Activated CD8-positive, alpha-beta memory T cell treated with anti-CD3 and anti-CD28 coated beads, Interleukin-2, amount 10 ng/mL, durations not matched to agents 7 days and 5 days (primary cell): ENCODE data around the gene DYNC1H1. TPM values are rescaled to one million over a fixed set of nuclear protein-coding genes. Genes with fewer than 3 reads are reported as not detected.
"Not testable (repeated sequence)": the region's sequence is repeated elsewhere in the genome, so short reads cannot be mapped to it uniquely, and the experiment has no call there.

Source experiments
- ATAC-seq: fragments of 150-1000 bp; cut with Tn5 transposase; one replicate; pipeline ENCODE4 v1.10.0; 2021; ENCODE audit warnings: moderate library complexity
- CTCF ChIA-PET: fragments of 350-600 bp; sonication (Branson Sonifier 250); formaldehyde crosslinking; loops from one replicate; lab custom pipeline; 2021; ENCODE audit warnings: antibody characterized with exemption; lab: Charles Lee
- DNase-seq: peaks from one replicate; pipeline ENCODE4 v3.0.0-alpha.2; 2020
- H3K27ac Mint-ChIP-seq: one replicate; pipeline ENCODE4 v1.8.0; 2021; ENCODE audit warnings: mild to moderate bottlenecking, mixed read lengths
- H3K27me3 Mint-ChIP-seq: one replicate; pipeline ENCODE4 v1.8.0; 2021; ENCODE audit warnings: mixed read lengths
- H3K36me3 Mint-ChIP-seq: one replicate; pipeline ENCODE4 v1.8.0; 2021; ENCODE audit warnings: mild to moderate bottlenecking, mixed read lengths
- H3K4me1 Mint-ChIP-seq: one replicate; pipeline ENCODE4 v1.8.0; 2021; ENCODE audit warnings: mixed read lengths
- H3K4me3 Mint-ChIP-seq: one replicate; pipeline ENCODE4 v1.8.0; 2021; ENCODE audit warnings: mild to moderate bottlenecking, moderate library complexity, mixed read lengths
- H3K9me3 Mint-ChIP-seq: one replicate; pipeline ENCODE4 v1.8.0; 2022; ENCODE audit warnings: low read depth, mixed read lengths
- total RNA-seq, 2 experiments: library from RNA; stranded (reverse); gene quantifications; one replicate each; pipeline ENCODE4 v1.2.3, GENCODE V29; 2021

The DYNC1H1 gene
- total RNA-seq, 2 experiments from 2014 or later, result 308 to 325 TPM

- ATAC-seq (no peak), DNase-seq (no peak)
- H3K4me3 Mint-ChIP-seq, result no peak overlapping the region
- H3K4me1 Mint-ChIP-seq, result peaks cover 22% of the 10 kb centered on the region
- no peak overlapping the region for H3K27ac Mint-ChIP-seq
- peaks cover 10% of the 10 kb centered on the region for H3K36me3 Mint-ChIP-seq
- CTCF ChIA-PET, result interaction anchor here (2.0 to 2.2 kb wide), 2 partner anchors 40 kb away, joined by 6 to 10 read pairs; no protein-coding TSS in a partner anchor
- peaks cover 3% of the 10 kb centered on the region for H3K27me3 Mint-ChIP-seq
- no peaks in the 10 kb centered on the region for H3K9me3 Mint-ChIP-seq
Observed at GRCh38 chr14:102056694-102057442, 92.5 kb downstream of the DYNC1H1 start.

GRCh38 chr14:102057480-102058114 lies 93.2 kb downstream of the DYNC1H1 start:
- no peaks in the 10 kb centered on the region for H3K9me3 Mint-ChIP-seq

DNA sequence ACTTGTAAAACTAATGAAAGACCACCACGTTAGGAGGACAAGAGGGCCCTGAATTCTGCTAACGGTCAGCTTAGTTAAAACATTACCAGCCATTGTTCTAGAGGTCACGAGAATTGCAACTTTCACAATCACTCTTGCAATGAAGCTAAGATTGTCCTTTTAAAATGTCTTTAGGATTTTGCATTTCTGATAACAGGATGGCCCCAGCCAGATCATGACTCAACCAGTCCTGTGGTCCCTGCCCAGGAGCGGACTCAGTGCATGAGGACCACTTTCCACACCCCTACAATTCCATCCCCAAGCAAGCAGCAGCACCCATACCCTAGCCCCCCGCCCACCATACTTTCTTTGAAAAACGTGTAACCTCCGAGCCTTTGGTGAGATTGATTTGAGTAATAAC lies 93.8 kb downstream of the DYNC1H1 start:
- CTCF ChIA-PET, result interaction anchor here (2.0 kb wide), 1 partner anchor 38 kb away, joined by 10 read pairs; no protein-coding TSS in a partner anchor
- H3K4me3 Mint-ChIP-seq, result no peak overlapping the region
- DNase-seq (no peak), ATAC-seq (no peak)
- peaks cover 3% of the 10 kb centered on the region for H3K27me3 Mint-ChIP-seq
- peaks cover 25% of the 10 kb centered on the region for H3K4me1 Mint-ChIP-seq
- peaks cover 2% of the 10 kb centered on the region for H3K36me3 Mint-ChIP-seq
- H3K27ac Mint-ChIP-seq, result no peak overlapping the region
- H3K9me3 Mint-ChIP-seq, result no peaks in the 10 kb centered on the region

More at GRCh38 chr14:102057480-102058114, 93.2 kb downstream of the DYNC1H1 start:
- CTCF ChIA-PET, result interaction anchor here (2.0 kb wide), 1 partner anchor 39 kb away, joined by 10 read pairs; no protein-coding TSS in a partner anchor
- Mint-ChIP-seq H3K4me1 (peaks cover 25% of the 10 kb centered on the region), H3K27ac (no peak overlapping the region), H3K27me3 (peaks cover 3% of the 10 kb centered on the region), H3K4me3 (no peak overlapping the region), H3K36me3 (peaks cover 4% of the 10 kb centered on the region)
- peak; percentile 55 for ATAC-seq
- no peak for DNase-seq

- no peak overlapping the region for H3K4me3 Mint-ChIP-seq
- no peak overlapping the region for H3K27ac Mint-ChIP-seq
- DNase-seq, result no peak
- peaks cover 3% of the 10 kb centered on the region for H3K27me3 Mint-ChIP-seq
- H3K36me3 Mint-ChIP-seq, result peaks cover 2% of the 10 kb centered on the region
- H3K9me3 Mint-ChIP-seq, result no peaks in the 10 kb centered on the region
- peaks cover 25% of the 10 kb centered on the region for H3K4me1 Mint-ChIP-seq
- CTCF ChIA-PET, result interaction anchor here (2.0 kb wide), 1 partner anchor 38 kb away, joined by 10 read pairs; no protein-coding TSS in a partner anchor
- no peak for ATAC-seq
Observed at GRCh38 chr14:102058961-102059360, 94.6 kb downstream of the DYNC1H1 start.

DNA sequence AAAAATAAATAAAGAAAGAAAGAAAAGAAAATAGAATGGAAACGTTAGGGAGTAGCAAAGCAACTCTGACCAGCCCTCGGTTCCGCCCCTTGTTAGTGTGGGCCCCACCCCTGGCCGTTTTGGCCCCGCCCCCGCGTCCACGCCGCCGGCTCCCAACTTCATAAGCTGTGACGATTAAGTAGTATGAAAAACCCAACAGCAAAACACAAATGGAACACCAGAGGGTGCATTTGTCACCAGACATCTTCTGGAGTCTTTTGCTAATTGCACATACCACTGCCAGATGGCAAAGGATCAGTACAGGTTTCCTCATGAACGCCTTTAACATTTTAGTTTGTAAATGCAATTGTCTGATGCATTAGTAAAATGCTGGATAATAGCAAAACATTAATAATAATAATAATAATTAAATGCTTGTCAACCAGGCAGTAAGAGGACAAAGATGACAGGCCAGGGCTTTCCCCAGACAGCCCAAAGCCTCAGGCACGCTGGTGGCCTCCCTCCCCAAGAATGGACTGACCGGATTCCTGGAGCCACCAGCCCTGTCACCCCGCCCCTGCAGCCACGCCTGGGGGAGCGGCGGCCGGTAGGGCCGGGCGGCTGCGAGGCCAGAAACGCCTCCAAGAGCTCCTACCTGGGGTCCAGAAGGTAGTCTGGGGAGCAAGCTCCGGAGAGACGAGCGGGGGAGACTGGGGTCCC lies 98.9 kb downstream of the DYNC1H1 start:
- Mint-ChIP-seq H3K9me3 (no peaks in the 10 kb centered on the region), H3K36me3 (no peaks in the 10 kb centered on the region), H3K4me3 (no peak overlapping the region), H3K4me1 (peaks cover 11% of the 10 kb centered on the region), H3K27ac (no peak overlapping the region), H3K27me3 (peaks cover 7% of the 10 kb centered on the region)
- DNase-seq, result peak; percentile 81
- peak; percentile 89 for ATAC-seq
- CTCF ChIA-PET, result interaction anchor here (0.9 to 3.2 kb wide), 7 partner anchors 11 to 358 kb away, joined by 3 to 14 read pairs (median 4); no protein-coding TSS in a partner anchor

DNA sequence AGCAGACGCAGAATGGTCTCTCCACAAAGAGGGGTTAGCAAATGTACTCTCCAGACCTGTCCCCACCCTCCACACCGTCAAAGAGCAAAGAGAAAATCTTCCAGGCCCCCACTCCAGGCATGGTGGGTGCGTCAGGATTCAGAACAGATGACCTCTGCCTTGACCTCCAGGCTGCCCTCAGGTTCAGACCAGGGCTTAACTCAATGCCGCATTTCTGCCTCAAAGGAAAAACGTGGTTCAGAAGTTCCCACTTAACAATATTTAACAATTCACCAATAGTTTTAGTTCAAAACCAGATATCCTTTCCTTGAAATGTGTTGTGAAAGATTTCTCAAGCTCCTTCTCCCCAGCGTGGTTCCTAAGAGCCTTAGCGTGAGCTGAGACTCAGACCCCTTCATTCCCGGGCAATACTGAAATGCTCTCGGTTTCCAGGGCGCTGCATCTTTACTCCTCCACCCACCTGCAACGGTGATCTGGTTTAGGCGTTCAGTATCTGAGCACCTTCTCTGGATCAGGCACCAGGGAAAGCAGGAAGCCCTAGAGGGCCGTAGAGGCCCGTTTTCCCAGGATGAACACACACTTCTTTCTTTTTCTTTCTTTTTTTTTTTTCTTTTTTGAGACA lies 99.5 kb downstream of the DYNC1H1 start:
- CTCF ChIA-PET, result interaction anchor here (1.2 to 3.2 kb wide), 4 partner anchors 18 to 359 kb away, joined by 3 to 14 read pairs (median 8); no protein-coding TSS in a partner anchor
- no peak for DNase-seq
- ATAC-seq, result no peak
- H3K36me3 Mint-ChIP-seq, result no peaks in the 10 kb centered on the region
- H3K27me3 Mint-ChIP-seq, result peaks cover 7% of the 10 kb centered on the region
- no peak overlapping the region for H3K4me3 Mint-ChIP-seq
- H3K9me3 Mint-ChIP-seq, result no peaks in the 10 kb centered on the region
- no peak overlapping the region for H3K27ac Mint-ChIP-seq
- peaks cover 7% of the 10 kb centered on the region for H3K4me1 Mint-ChIP-seq

- H3K4me3 Mint-ChIP-seq, H3K27me3 Mint-ChIP-seq, H3K4me1 Mint-ChIP-seq, DNase-seq, H3K9me3 Mint-ChIP-seq, H3K27ac Mint-ChIP-seq, H3K36me3 Mint-ChIP-seq, ATAC-seq: not testable (repeated sequence)
- CTCF ChIA-PET, result interaction anchor here (0.7 to 3.2 kb wide), 5 partner anchors 19 to 360 kb away, joined by 3 to 14 read pairs (median 4); no protein-coding TSS in a partner anchor
Observed at GRCh38 chr14:102064590-102064989, 100.2 kb downstream of the DYNC1H1 start.

- Mint-ChIP-seq H3K4me1 (peaks cover 4% of the 10 kb centered on the region), H3K27me3 (peaks cover 5% of the 10 kb centered on the region), H3K9me3 (no peaks in the 10 kb centered on the region), H3K4me3 (no peak overlapping the region), H3K36me3 (no peaks in the 10 kb centered on the region), H3K27ac (no peak overlapping the region)
- no peak for DNase-seq
- CTCF ChIA-PET, result interaction anchor here (1.4 to 3.3 kb wide), 2 partner anchors 31 to 105 kb away, joined by 3 to 14 read pairs; no protein-coding TSS in a partner anchor
- no peak for ATAC-seq
Observed at GRCh38 chr14:102066041-102066451, 101.7 kb downstream of the DYNC1H1 start.

DNA sequence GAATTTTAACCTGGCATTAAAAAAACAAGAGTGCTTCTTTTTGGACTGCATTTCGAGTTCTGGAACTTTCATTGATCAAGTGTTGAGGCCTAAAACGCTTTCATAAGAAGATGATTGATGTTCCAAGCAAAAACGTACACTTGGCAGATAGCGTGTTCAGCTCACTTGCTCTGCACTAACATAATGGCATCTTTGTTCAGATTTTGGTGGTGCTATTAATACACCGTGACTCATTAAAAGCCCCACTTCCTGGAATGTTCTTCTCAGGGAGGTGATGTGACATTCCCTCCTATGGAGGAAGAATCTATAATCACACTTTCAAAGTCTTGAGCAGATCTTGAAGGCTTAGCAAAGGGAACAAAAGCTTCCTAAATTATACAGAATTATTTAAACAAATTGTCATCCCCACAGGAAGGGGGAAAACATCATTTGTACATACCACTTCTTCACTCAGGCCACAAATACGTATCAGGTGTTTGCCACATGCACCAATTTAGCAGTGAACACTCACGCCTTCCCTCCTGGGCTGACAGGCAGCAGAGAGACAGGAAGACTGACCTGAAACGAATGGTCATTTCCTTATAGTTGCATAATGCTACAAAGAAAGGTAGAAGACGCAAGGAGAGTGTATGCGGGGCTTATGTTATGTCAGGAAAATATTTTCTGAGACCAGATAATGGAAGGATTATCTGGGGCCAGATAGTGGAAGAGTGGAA lies 107.1 kb downstream of the DYNC1H1 start:
- no peak for DNase-seq
- ATAC-seq, result no peak
- H3K27me3 Mint-ChIP-seq, result no peaks in the 10 kb centered on the region
- no peaks in the 10 kb centered on the region for H3K9me3 Mint-ChIP-seq
- no peak overlapping the region for H3K4me3 Mint-ChIP-seq
- CTCF ChIA-PET, result interaction anchor here (1.0 kb wide), 1 partner anchor 341 kb away, joined by 3 read pairs; no protein-coding TSS in a partner anchor
- peaks cover 8% of the 10 kb centered on the region for H3K4me1 Mint-ChIP-seq
- peak overlapping the region; percentile 0 for H3K27ac Mint-ChIP-seq
- H3K36me3 Mint-ChIP-seq, result peaks cover 6% of the 10 kb centered on the region

DNA sequence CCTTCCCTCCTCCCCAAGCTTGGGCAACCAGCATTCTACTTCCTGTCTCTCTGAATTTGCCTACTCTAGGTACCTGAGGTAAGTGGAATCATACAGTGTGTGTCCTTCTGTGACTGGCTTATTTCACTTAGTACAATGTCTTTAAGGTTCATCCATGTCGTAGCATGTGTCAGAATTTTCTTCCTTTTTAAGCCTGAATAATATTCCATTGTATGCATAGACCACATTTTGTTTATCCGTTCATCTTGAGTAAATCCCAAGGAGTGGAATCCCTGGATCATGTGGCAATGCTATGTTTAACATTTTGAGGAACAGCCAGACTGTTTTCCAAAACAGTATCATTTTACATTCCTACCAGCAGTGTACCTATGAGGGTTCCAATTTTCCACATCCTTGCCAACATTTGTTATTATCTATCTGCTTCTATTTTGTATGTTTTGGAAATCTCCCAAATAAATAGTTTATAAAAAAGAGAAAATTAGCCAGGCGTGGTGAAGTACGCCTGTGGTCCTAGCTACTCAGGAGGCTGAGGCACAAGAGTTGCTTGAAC lies 110.1 kb downstream of the DYNC1H1 start:
- no peak for ATAC-seq
- H3K9me3 Mint-ChIP-seq, result no peaks in the 10 kb centered on the region
- no peak overlapping the region for H3K4me3 Mint-ChIP-seq
- H3K27ac Mint-ChIP-seq, result no peak overlapping the region
- no peaks in the 10 kb centered on the region for H3K27me3 Mint-ChIP-seq
- no peak for DNase-seq
- peaks cover 18% of the 10 kb centered on the region for H3K36me3 Mint-ChIP-seq
- CTCF ChIA-PET, result interaction anchor here (0.6 to 1.1 kb wide), 4 partner anchors 10 to 102 kb away, joined by 3 to 5 read pairs (median 4); no protein-coding TSS in a partner anchor
- peaks cover 10% of the 10 kb centered on the region for H3K4me1 Mint-ChIP-seq

GRCh38 chr14:102075155-102075554 lies 110.8 kb downstream of the DYNC1H1 start:
- Mint-ChIP-seq H3K36me3 (peaks cover 24% of the 10 kb centered on the region), H3K4me1 (peaks cover 10% of the 10 kb centered on the region), H3K27ac (no peak overlapping the region), H3K27me3 (no peaks in the 10 kb centered on the region), H3K9me3 (no peaks in the 10 kb centered on the region), H3K4me3 (no peak overlapping the region)
- DNase-seq (no peak), ATAC-seq (no peak)
- CTCF ChIA-PET, result interaction anchor here (0.6 to 1.0 kb wide), 3 partner anchors 9 to 103 kb away, joined by 3 to 5 read pairs (median 3); no protein-coding TSS in a partner anchor

DNA sequence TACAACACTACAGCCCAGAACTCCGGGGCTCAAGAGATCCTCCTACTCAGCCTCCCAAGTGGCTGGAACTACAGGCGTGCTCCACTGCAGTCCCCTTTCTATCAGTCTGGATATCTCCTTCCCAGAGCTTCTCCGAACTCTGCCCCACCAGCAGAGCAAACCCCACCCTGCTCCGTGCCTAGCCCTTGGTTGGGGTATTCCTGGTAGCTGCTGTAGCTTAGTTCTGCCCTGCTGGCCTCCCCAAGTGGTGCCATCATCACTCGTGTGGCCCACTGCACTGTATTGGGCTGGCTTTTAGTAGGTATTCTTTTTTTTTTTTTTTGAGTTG lies 113.0 kb downstream of the DYNC1H1 start:
- DNase-seq (no peak), ATAC-seq (peak; percentile 14)
- no peak overlapping the region for H3K4me3 Mint-ChIP-seq
- H3K27ac Mint-ChIP-seq, result no peak overlapping the region
- peaks cover 22% of the 10 kb centered on the region for H3K4me1 Mint-ChIP-seq
- no peaks in the 10 kb centered on the region for H3K27me3 Mint-ChIP-seq
- no peaks in the 10 kb centered on the region for H3K9me3 Mint-ChIP-seq
- peaks cover 46% of the 10 kb centered on the region for H3K36me3 Mint-ChIP-seq
- CTCF ChIA-PET, result interaction anchor here (1.0 kb wide), 1 partner anchor 10 kb away, joined by 4 read pairs; no protein-coding TSS in a partner anchor
